ENCODE measurements around the gene COMMD1.

GRCh38 chr2:62036761-62037250 is 131.3 kb downstream of the COMMD1 start:
- no peak for TF ChIP-seq POLR2AphosphoS5 (IDR thresholded peaks at IDR 0.05)
- TF ChIP-seq CTCF (IDR thresholded peaks at IDR 0.05) = no peak
- no peak for TF ChIP-seq EP300 (IDR thresholded peaks at IDR 0.05)
- no peak for TF ChIP-seq POLR2A (IDR thresholded peaks at IDR 0.05)
